Measurements from ENCODE around the gene PI4K2A.

- TF ChIP-seq EZH2 (IDR thresholded peaks at IDR 0.05; ENCODE audit: insufficient read depth, poor library complexity, severe bottlenecking) = no peak
- no peak for TF ChIP-seq EZH2phosphoT487 (IDR thresholded peaks at IDR 0.05; ENCODE audit: insufficient read depth, low read depth)
Measured at GRCh38 chr10:97718659-97719142, 78.2 kb downstream of the PI4K2A start.
